Fibroblast of the aortic adventitia (primary cell): ENCODE measurements around the gene ARID5B. TPM values are rescaled to one million over a fixed set of nuclear protein-coding genes. Genes with fewer than 3 reads are reported as not detected.

Source experiments
- DNase-seq: peaks from one replicate; pipeline ENCODE4 v3.0.0-alpha.2; 2010; ENCODE audit warnings: low read depth
- H3K4me3 ChIP-seq: 2 replicates; pipeline ENCODE4 v1.5.1; 2011; ENCODE audit warnings: low read depth, mild to moderate bottlenecking, control low read depth, low read length, moderate library complexity
- total RNA-seq: library from RNA; depleted of rRNA; stranded (reverse); fragments of >200 nt; gene quantifications from 2 replicates; pipeline ENCODE4 v1.2.3, GENCODE V29; 2012; ENCODE audit warnings: low replicate concordance
- TF ChIP-seq, protein P1 (sequence below): IDR thresholded peaks from 2 replicates; pipeline ENCODE4 v1.5.1; 2011; ENCODE audit warnings: mild to moderate bottlenecking, low read length, control low read depth, inconsistent platforms; ENCODE audit not compliant: insufficient read depth

Gene ARID5B
- total RNA-seq, 1 donor, result 87.9 TPM

DNA sequence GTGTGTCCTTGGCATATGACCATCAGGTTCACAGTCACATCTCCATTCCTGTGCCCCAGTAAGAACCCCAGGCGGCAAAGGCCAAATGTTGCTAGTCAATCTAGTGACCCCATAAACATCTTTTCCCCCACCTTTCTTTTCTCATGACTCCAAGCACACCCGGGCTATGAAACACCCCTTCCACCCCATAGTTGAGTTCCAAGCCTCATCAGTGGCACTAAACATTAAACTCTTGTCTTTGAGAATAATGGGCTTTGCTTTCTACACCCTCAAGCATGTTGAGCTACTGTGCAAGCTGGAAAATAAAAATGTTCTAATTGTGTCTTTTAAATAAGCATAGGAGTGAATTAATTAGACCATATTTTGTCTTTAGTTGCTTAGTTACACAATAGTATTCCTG, 9.4 kb downstream of the ARID5B start:
- TF ChIP-seq, protein P1, sequence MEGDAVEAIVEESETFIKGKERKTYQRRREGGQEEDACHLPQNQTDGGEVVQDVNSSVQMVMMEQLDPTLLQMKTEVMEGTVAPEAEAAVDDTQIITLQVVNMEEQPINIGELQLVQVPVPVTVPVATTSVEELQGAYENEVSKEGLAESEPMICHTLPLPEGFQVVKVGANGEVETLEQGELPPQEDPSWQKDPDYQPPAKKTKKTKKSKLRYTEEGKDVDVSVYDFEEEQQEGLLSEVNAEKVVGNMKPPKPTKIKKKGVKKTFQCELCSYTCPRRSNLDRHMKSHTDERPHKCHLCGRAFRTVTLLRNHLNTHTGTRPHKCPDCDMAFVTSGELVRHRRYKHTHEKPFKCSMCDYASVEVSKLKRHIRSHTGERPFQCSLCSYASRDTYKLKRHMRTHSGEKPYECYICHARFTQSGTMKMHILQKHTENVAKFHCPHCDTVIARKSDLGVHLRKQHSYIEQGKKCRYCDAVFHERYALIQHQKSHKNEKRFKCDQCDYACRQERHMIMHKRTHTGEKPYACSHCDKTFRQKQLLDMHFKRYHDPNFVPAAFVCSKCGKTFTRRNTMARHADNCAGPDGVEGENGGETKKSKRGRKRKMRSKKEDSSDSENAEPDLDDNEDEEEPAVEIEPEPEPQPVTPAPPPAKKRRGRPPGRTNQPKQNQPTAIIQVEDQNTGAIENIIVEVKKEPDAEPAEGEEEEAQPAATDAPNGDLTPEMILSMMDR, result no peak
- DNase-seq, result no peak
- no peak overlapping the region for H3K4me3 ChIP-seq

DNA sequence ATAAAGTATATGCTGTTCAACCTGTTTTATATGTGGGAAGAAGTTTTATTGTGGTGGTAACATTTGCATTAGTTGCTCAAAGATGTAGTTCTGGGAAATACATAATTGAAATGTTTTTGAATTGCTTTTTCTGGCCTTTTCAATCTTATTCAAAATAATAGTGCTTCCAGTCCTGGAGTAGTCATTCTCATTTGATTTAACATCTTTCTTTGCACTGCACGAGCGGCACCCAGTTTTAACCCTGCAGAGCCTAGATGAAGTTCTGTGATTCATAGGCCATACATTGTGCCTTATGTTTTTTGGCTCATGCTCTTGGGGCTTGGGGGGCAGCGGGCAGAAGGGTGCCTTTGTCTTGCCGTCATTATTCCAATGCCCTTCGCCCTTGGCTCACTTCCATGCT, 9.9 kb downstream of the ARID5B start:
- no peak for DNase-seq
- TF ChIP-seq, protein P1, result no peak
- H3K4me3 ChIP-seq, result no peak overlapping the region

DNA sequence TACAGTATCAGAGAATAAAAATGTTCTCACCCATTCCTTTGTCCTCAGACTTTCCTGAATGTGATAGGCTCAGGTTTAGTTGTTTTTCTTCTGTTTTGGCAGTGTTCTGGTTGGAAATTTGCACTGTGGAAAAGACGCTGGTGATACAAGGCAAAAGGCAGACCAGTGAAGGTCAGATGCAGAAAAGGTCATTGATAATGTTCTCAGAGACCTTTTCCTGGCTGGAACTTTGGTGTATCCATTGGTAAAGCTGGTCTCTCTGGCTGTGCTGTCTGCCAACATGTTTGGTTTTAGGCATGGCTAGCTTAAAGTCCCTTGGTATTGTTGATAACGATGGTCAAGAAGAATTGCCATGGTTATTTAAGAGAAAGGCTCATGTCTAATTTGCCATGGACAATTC, 11.5 kb downstream of the ARID5B start:
- TF ChIP-seq, protein P1, result no peak
- H3K4me3 ChIP-seq, result no peak overlapping the region
- no peak for DNase-seq

DNA sequence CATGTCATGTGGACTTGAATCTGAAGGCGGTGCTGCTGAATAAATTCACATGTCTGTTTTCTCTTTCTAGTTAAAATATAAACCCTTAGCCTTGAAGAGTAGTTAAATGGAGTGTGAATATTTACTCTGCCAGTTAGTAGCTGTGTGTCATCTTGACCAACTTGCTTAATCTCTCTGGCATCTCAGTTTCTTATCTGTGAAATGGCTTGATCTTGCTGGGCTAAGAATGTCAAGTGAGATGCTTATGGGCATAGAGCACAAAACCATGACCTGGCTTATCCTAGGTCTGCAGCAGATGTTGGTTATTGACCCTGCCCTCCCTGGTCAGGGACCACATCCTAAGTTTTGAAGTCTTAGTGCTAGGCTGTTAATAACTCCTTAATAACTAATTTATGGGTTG, 16.6 kb downstream of the ARID5B start:
- no peak for DNase-seq
- H3K4me3 ChIP-seq, result no peak overlapping the region
- TF ChIP-seq, protein P1, result no peak

DNA sequence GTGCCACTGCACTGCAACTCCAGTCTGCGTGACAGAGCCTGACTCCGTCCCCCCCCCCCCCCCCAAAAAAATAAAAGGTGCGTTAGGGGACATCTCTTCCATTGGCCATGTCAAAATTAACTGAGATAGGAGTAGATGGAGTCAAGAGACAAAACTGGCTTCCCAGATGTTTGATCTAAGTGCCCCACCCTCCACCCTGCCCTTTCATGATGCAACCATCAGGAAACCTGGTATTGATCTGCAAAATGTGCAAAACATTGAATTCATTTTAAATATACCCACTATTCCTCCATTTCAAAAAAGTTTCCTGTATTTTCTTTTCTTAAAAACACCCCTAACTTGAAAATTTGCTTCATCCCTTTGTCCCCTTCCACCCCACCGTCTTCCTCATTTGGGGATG, 17.5 kb downstream of the ARID5B start:
- TF ChIP-seq, protein P1, result no peak
- no peak for DNase-seq

DNA sequence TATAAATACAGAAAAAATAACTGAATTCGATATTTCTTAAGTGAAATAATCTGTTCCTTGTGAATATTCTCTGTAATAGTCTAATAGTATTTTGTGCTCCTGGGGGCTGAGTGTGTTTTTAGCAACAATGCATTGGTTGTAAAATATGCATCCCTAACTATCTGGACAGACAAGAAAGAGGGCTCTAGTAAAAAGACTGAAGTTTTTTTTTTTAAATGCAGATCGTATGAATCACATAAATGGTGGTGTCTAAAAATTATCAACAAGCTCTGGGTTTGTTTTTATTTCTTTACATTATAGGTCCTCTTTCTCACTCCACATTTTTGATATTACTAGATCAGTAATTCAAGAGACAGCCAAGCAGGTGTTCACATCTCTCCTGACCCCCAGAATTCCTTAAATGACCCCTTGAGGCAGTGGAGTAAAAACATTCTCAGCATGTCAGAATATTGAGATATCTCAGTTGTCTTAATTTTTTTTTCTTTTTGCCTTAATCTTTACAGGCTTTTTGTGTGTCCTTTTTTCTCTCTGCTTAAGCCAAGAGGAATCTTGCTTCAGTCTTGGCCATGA, 18.2 kb downstream of the ARID5B start:
- DNase-seq, result no peak
- H3K4me3 ChIP-seq, result no peak overlapping the region
- TF ChIP-seq, protein P1, result no peak

More for the DNA sequence above, 17.5 kb downstream of the ARID5B start:
- H3K4me3 ChIP-seq, result no peak overlapping the region

DNA sequence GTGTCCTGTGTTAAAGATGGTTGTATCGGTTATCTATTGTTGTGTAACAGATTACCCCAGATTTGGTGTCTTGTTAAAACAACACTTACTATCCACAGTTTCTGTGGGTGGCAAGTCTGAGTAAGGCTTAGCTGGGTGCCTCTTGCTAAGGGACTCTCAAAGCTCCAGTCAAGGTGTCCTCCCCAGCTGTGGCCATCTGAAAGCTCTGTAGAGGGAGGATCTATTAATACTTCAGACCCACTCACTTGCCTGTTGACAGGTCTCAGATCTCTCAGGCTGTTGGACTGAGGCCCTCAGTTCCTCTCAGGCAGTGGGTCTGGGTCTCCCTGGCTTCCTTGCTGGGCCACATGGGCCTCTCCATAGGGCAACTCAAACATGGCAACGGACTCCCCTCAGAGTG, 19.6 kb downstream of the ARID5B start:
- TF ChIP-seq, protein P1, result no peak
- no peak overlapping the region for H3K4me3 ChIP-seq
- no peak for DNase-seq
